ENCODE measurements around the gene GPBP1. TPM values are rescaled to one million over a fixed set of nuclear protein-coding genes. Genes with fewer than 3 reads are reported as not detected.

Gene GPBP1
- total and polyA plus RNA-seq, 2 donors (not counting 3 experiments of a cell fraction or from before 2014, with no cell fraction given): 11.7 to 57.4 TPM

GRCh38 chr5:57225553-57225952, 51.7 kb downstream of the GPBP1 start:
- no peaks in the 10 kb centered on the region for H3K36me3 ChIP-seq (ENCODE audit: control insufficient read depth in 2 of 2, extremely low read depth in 1 of 2, insufficient read depth in 2 of 2, low read length in 2 of 2)
- TF ChIP-seq FOS (IDR thresholded peaks at IDR 0.05; ENCODE audit: borderline replicate concordance, insufficient read depth, low read length) (no peak), GATA2 (IDR thresholded peaks at IDR 0.05; ENCODE audit: insufficient read depth, insufficient read length, low read depth, low read length) (no peak), MAX (IDR thresholded peaks at IDR 0.05; ENCODE audit: insufficient read depth, insufficient read length) (no peak), POLR2A (IDR thresholded peaks at IDR 0.05; ENCODE audit: low read depth, low read length) (no peak), EZH2 (IDR thresholded peaks at IDR 0.05; ENCODE audit: borderline replicate concordance, low read depth, low read length, severe bottlenecking) (no peak), JUN (IDR thresholded peaks at IDR 0.05; ENCODE audit: borderline replicate concordance, insufficient read depth, insufficient read length, low read depth) (no peak), POLR2AphosphoS5 (IDR thresholded peaks at IDR 0.05; ENCODE audit: insufficient read depth, low read depth, low read length) (no peak), MYC (IDR thresholded peaks at IDR 0.05; ENCODE audit: low read depth, low read length) (no peak)
- TF ChIP-seq, protein P1, sequence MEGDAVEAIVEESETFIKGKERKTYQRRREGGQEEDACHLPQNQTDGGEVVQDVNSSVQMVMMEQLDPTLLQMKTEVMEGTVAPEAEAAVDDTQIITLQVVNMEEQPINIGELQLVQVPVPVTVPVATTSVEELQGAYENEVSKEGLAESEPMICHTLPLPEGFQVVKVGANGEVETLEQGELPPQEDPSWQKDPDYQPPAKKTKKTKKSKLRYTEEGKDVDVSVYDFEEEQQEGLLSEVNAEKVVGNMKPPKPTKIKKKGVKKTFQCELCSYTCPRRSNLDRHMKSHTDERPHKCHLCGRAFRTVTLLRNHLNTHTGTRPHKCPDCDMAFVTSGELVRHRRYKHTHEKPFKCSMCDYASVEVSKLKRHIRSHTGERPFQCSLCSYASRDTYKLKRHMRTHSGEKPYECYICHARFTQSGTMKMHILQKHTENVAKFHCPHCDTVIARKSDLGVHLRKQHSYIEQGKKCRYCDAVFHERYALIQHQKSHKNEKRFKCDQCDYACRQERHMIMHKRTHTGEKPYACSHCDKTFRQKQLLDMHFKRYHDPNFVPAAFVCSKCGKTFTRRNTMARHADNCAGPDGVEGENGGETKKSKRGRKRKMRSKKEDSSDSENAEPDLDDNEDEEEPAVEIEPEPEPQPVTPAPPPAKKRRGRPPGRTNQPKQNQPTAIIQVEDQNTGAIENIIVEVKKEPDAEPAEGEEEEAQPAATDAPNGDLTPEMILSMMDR (IDR thresholded peaks at IDR 0.05; ENCODE audit: extremely low read depth in 1 of 2, insufficient read depth in 1 of 2, low read depth in 1 of 2, low read length in 2 of 2): no peak
- ChIA-PET POLR2A (no interaction called here), CTCF (no interaction called here)
- peaks cover 67% of the 10 kb centered on the region for H3K79me2 ChIP-seq (ENCODE audit: control insufficient read depth, insufficient read depth, low read length)
- FAIRE-seq (no peak), DNase-seq (ENCODE audit: low read depth, low spot score) (no peak)
- peaks cover 5% of the 10 kb centered on the region for H4K20me1 ChIP-seq (replicated peaks; ENCODE audit: control insufficient read depth, extremely low read depth, insufficient read depth, low read length)
- no peak overlapping the region for H3K4me3 ChIP-seq (replicated peaks in 1 of 3; ENCODE audit: insufficient read depth in 1 of 3, low read depth in 1 of 3, low read length in 3 of 3)
- H3K9me1 ChIP-seq (replicated peaks; ENCODE audit: control insufficient read depth, extremely low read depth, insufficient read depth, low read length): no peaks in the 10 kb centered on the region
- no TSS peak for BruUV-seq (replicated peaks)
- no peaks in the 10 kb centered on the region for H3K4me1 ChIP-seq (ENCODE audit: control insufficient read depth, extremely low read depth, insufficient read depth, low read length)
- H2AFZ ChIP-seq (ENCODE audit: low read depth, low read length): no peak overlapping the region
- H3K4me2 ChIP-seq (ENCODE audit: insufficient read depth, low read length): no peak overlapping the region
- no peak overlapping the region for H3K27ac ChIP-seq (ENCODE audit: insufficient read depth, low read depth, low read length)
- intact Hi-C loops (cut with micrococcal nuclease): no loop called here
- dilution Hi-C loops (cut with MboI; ENCODE audit: extremely low pct_ligation_motif_present, low sequenced_read_pairs): no loop called here
- no peaks in the 10 kb centered on the region for H3K27me3 ChIP-seq (ENCODE audit: control insufficient read depth in 2 of 2, insufficient read depth in 2 of 2, low read length in 2 of 2)
- H3K9me3 ChIP-seq (replicated peaks; ENCODE audit: control insufficient read depth, insufficient read depth, low read length): no peaks in the 10 kb centered on the region
- H3K9ac ChIP-seq (replicated peaks; ENCODE audit: extremely low read depth, insufficient read depth, low read length): no peak overlapping the region
